Testis (tissue), 2 donors: ENCODE measurements around the gene MCM5.
"Not testable (repeated sequence)": the region's sequence is repeated elsewhere in the genome, so short reads cannot be mapped to it uniquely, and the experiment has no call there.

Experiments
- CTCF ChIP-seq, 3 experiments: fragments of 450-650 bp in 2 of 3; fragments of 200-600 bp in 1 of 3; sonication (generic) in 1 of 3; IDR thresholded peaks; one replicate each; pipeline ENCODE4 v1.5.1; 2016 to 2019; ENCODE audit warnings: antibody characterized with exemption in 3 of 3, mild to moderate bottlenecking in 2 of 3, moderate library complexity in 1 of 3
- POLR2A ChIP-seq: fragments of 450-650 bp; IDR thresholded peaks from one replicate; pipeline ENCODE4 v1.6.1; 2017; ENCODE audit warnings: antibody characterized with exemption, mild to moderate bottlenecking, moderate library complexity

DNA sequence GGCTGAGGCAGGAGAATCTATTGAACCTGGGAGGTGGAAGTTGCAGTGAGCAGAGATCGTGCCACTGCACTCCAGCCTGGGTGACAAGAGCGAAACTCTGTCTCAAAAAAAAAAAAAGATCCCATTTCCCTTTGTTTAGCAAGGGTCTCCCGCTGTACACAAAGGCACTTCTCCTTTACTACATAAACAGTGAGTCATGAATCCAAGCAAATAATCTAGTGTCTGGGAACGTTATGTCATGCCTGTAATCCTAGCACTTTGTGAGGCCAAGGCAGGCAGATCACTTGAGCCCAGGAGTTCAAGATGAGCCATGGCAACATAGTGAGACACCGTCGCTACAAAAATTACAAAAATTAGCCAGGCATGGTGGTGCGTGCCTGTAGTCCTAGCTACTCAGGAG is 35.7 kb upstream of the MCM5 start:
- not testable (repeated sequence) for TF ChIP-seq CTCF (IDR thresholded peaks at IDR 0.05); POLR2A
